HEK293 (cell line): ENCODE data around the gene TRNAU1AP.
"Not testable (repeated sequence)": the region's sequence is repeated elsewhere in the genome, so short reads cannot be mapped to it uniquely, and the experiment has no call there.

Source experiments
- CTCF ChIA-PET: fragments of 350-600 bp; formaldehyde crosslinking; extraction: SDS; loops from one replicate; lab custom pipeline; 2021; ENCODE audit warnings: antibody characterized with exemption; lab: Yijun Ruan, JAX
- POLR2A ChIA-PET: fragments of 300-600 bp; formaldehyde crosslinking; extraction: SDS; loops from one replicate; lab custom pipeline; 2020; ENCODE audit warnings: antibody characterized with exemption, inconsistent platforms; lab: Yijun Ruan, JAX
- H3K27ac ChIP-seq: fragments of 200-500 bp; sonication (Bioruptor generic); 2 replicates; pipeline ENCODE4 v1.5.1; 2014; ENCODE audit warnings: low read depth, low read length, control low read depth, inconsistent platforms; ENCODE audit errors: extremely low read depth
- H3K36me3 ChIP-seq, 2 experiments: fragments of 200-500 bp in 1 of 2; sonication (Bioruptor generic) in 1 of 2; 1 replicate in 1 of 2; 2 replicates in 1 of 2; pipeline ENCODE4 v1.5.1; 2014 to 2017; ENCODE audit warnings: inconsistent platforms in 2 of 2, low read length in 2 of 2; ENCODE audit not compliant: control insufficient read depth in 2 of 2, insufficient read depth in 1 of 2
- H3K4me1 ChIP-seq: fragments of 200-500 bp; sonication (Bioruptor generic); 2 replicates; pipeline ENCODE4 v1.5.1; 2014; ENCODE audit warnings: mild to moderate bottlenecking, low read length, inconsistent platforms; ENCODE audit not compliant: control insufficient read depth, insufficient read depth
- H3K4me3 ChIP-seq: 2 replicates; pipeline ENCODE4 v1.5.1; 2011; ENCODE audit warnings: low read depth, mild to moderate bottlenecking, control low read depth, low read length, moderate library complexity
- H3K9me3 ChIP-seq: fragments of 200-500 bp; sonication (Bioruptor generic); 2 replicates; pipeline ENCODE4 v1.5.1; 2014; ENCODE audit warnings: low read depth, low read length, inconsistent platforms; ENCODE audit not compliant: control insufficient read depth, insufficient read depth
- EGR2 ChIP-seq: fragments of 450-650 bp; formaldehyde crosslinking; IDR thresholded peaks from 2 replicates; pipeline ENCODE4 v1.5.1; 2016; ENCODE audit warnings: low read depth, missing biosample characterization, missing genetic modification characterization
- HOXA7 ChIP-seq: sonication (generic); formaldehyde crosslinking; IDR thresholded peaks from 2 replicates; pipeline ENCODE4 v1.8.1; 2022; ENCODE audit warnings: missing genetic modification reagents, borderline replicate concordance
- ZBTB44 ChIP-seq: fragments of 450-650 bp; IDR thresholded peaks from 2 replicates; pipeline ENCODE4 v1.5.1; 2018; ENCODE audit warnings: missing biosample characterization, mild to moderate bottlenecking, missing genetic modification characterization
- ZBTB8A ChIP-seq: fragments of 450-650 bp; formaldehyde crosslinking; IDR thresholded peaks from 2 replicates; pipeline ENCODE4 v1.5.1; 2016; ENCODE audit warnings: missing biosample characterization, missing genetic modification characterization
- ZFHX2 ChIP-seq: fragments of 450-650 bp; formaldehyde crosslinking; conservative IDR thresholded peaks from 2 replicates; pipeline ENCODE4 v1.5.1; 2016; ENCODE audit warnings: missing biosample characterization, missing genetic modification characterization
- ZNF146 ChIP-seq: fragments of 450-650 bp; formaldehyde crosslinking; IDR thresholded peaks from 2 replicates; pipeline ENCODE4 v1.5.1; 2016; ENCODE audit warnings: missing biosample characterization, missing genetic modification characterization
- ZNF214 ChIP-seq: fragments of 450-650 bp; formaldehyde crosslinking; IDR thresholded peaks from 2 replicates; pipeline ENCODE4 v1.5.1; 2017; ENCODE audit warnings: missing biosample characterization, mild to moderate bottlenecking, missing genetic modification characterization, borderline replicate concordance
- ZNF280C ChIP-seq: fragments of 450-650 bp; formaldehyde crosslinking; IDR thresholded peaks from 2 replicates; pipeline ENCODE4 v1.5.1; 2016; ENCODE audit warnings: missing biosample characterization, missing genetic modification characterization
- ZNF362 ChIP-seq: fragments of 450-650 bp; formaldehyde crosslinking; IDR thresholded peaks from 2 replicates; pipeline ENCODE4 v1.5.1; 2016; ENCODE audit warnings: missing biosample characterization, missing genetic modification characterization
- ZNF518A ChIP-seq: fragments of 450-650 bp; formaldehyde crosslinking; conservative IDR thresholded peaks from 2 replicates; pipeline ENCODE4 v1.5.1; 2016; ENCODE audit warnings: low read depth, missing biosample characterization, missing genetic modification characterization
- ZNF530 ChIP-seq: fragments of 450-650 bp; formaldehyde crosslinking; IDR thresholded peaks from 2 replicates; pipeline ENCODE4 v1.5.1; 2016; ENCODE audit warnings: low read depth, missing biosample characterization, missing genetic modification characterization
- ZNF785 ChIP-seq: fragments of 450-650 bp; formaldehyde crosslinking; IDR thresholded peaks from 2 replicates; pipeline ENCODE4 v1.5.1; 2016; ENCODE audit warnings: missing biosample characterization, missing genetic modification characterization

Gene TRNAU1AP

GRCh38 chr1:28538286-28538685 lies 14.6 kb upstream of the TRNAU1AP start:
- H3K4me3 ChIP-seq: no peak overlapping the region
- H3K27ac ChIP-seq: no peak overlapping the region
- no peaks in the 10 kb centered on the region for H3K9me3 ChIP-seq
- ChIA-PET CTCF (interaction anchor here (0.5 kb wide), 1 partner anchor 44 kb away, joined by 3 read pairs; no protein-coding TSS in a partner anchor), POLR2A (interaction anchor here (0.5 kb wide), 1 partner anchor 16 kb away, joined by 3 read pairs; no protein-coding TSS in a partner anchor)
- no peaks in the 10 kb centered on the region for H3K4me1 ChIP-seq
- no peak for TF ChIP-seq ZNF146
- no peak for TF ChIP-seq ZBTB44
- no peak for TF ChIP-seq ZNF280C (tag by site-specific recombination)
- peaks cover 12 to 47% of the 10 kb centered on the region in 2 experiments for H3K36me3 ChIP-seq

GRCh38 chr1:28540651-28541050 lies 12.2 kb upstream of the TRNAU1AP start:
- Histone ChIP-seq H3K4me1 (no peaks in the 10 kb centered on the region), H3K27ac (no peak overlapping the region), H3K9me3 (no peaks in the 10 kb centered on the region), H3K4me3 (no peak overlapping the region), H3K36me3 (peaks cover 6 to 33% of the 10 kb centered on the region in 2 experiments; a peak in 2 of 3 replicates)
- TF ChIP-seq ZNF280C (tag by site-specific recombination): no peak
- TF ChIP-seq ZBTB8A (tag by site-specific recombination): peak; percentile 51
- CTCF ChIA-PET: interaction anchor here (1.0 to 1.4 kb wide), 2 partner anchors 42 to 62 kb away, joined by 3 to 5 read pairs; no protein-coding TSS in a partner anchor
- POLR2A ChIA-PET: interaction anchor here (0.7 to 1.5 kb wide), 3 partner anchors 12 to 41 kb away, joined by 4 to 6 read pairs (median 4); partner anchors contain the start of gene TRNAU1AP

GRCh38 chr1:28541414-28542015 lies 11.4 kb upstream of the TRNAU1AP start:
- H3K36me3 ChIP-seq: peaks cover 2 to 25% of the 10 kb centered on the region in 2 experiments; a peak in 2 of 3 replicates
- POLR2A ChIA-PET: interaction anchor here (0.5 to 2.2 kb wide), 6 partner anchors 10 to 206 kb away, joined by 3 to 11 read pairs (median 4); partner anchors contain the start of gene TRNAU1AP
- H3K4me1 ChIP-seq, H3K27ac ChIP-seq: not testable (repeated sequence)
- TF ChIP-seq ZNF362 (tag by site-specific recombination): peak; percentile 65; the same call in 1 of the 2 replicates
- TF ChIP-seq, all 188 proteins: peak for 1; not testable (repeated sequence) for 187
- CTCF ChIA-PET: interaction anchor here (0.5 to 1.0 kb wide), 3 partner anchors 41 to 293 kb away, joined by 3 to 5 read pairs (median 3); partner anchors contain the start of gene TAF12
- H3K9me3 ChIP-seq, H3K4me3 ChIP-seq: not testable (repeated sequence)

- POLR2A ChIA-PET: interaction anchor here (0.7 to 1.6 kb wide), 3 partner anchors 13 to 354 kb away, joined by 3 to 5 read pairs (median 4); no protein-coding TSS in a partner anchor
- no peaks in the 10 kb centered on the region; a peak in 1 of 3 replicates for H3K36me3 ChIP-seq
- no peak for TF ChIP-seq ZNF785 (tag by site-specific recombination)
- TF ChIP-seq ZFHX2 (tag by site-specific recombination): peak; percentile 60
- no peak for TF ChIP-seq ZNF518A (tag by site-specific recombination)
- no peak for TF ChIP-seq ZNF530
- TF ChIP-seq ZNF214 (tag by site-specific recombination): no peak
- peak; percentile 47; the same call in 1 of the 2 replicates for TF ChIP-seq EGR2 (tag by site-specific recombination)
- no peak for TF ChIP-seq HOXA7 (CRISPR knock-in tag)
- TF ChIP-seq, all 188 proteins: peak for 2
- Histone ChIP-seq H3K4me1 (no peaks in the 10 kb centered on the region), H3K9me3 (no peaks in the 10 kb centered on the region), H3K4me3 (no peak overlapping the region), H3K27ac (no peak overlapping the region)
- CTCF ChIA-PET: no interaction called here
These were observed 7.6 kb upstream of the TRNAU1AP start for GRCh38 chr1:28545246-28545628.
